NT2/D1 (cell line): ENCODE data around the gene SLC1A7.

ENCODE experiments used
- DNase-seq: peaks from one replicate; pipeline ENCODE4 v3.0.0-alpha.2; 2011; ENCODE audit warnings: low read depth, low spot score
- H3K27me3 ChIP-seq: 2 replicates; pipeline ENCODE4 v1.6.0; 2011; ENCODE audit warnings: mild to moderate bottlenecking; ENCODE audit not compliant: insufficient read length, insufficient read depth
- H3K36me3 ChIP-seq: 2 replicates; pipeline ENCODE4 v1.6.1; 2011; ENCODE audit warnings: mild to moderate bottlenecking, low read length, mixed read lengths; ENCODE audit not compliant: insufficient read depth, insufficient read length
- H3K4me1 ChIP-seq: 2 replicates; pipeline ENCODE4 v1.5.1; 2011; ENCODE audit not compliant: insufficient read depth, insufficient read length
- H3K4me3 ChIP-seq: 2 replicates; pipeline ENCODE4 v1.5.1; 2011; ENCODE audit warnings: low read depth; ENCODE audit not compliant: insufficient read length
- H3K9ac ChIP-seq: 2 replicates; pipeline ENCODE4 v1.6.0; 2011; ENCODE audit warnings: low read depth; ENCODE audit not compliant: insufficient read length
- H3K9me3 ChIP-seq: 2 replicates; pipeline ENCODE4 v1.5.1; 2011; ENCODE audit warnings: mild to moderate bottlenecking, low read length; ENCODE audit not compliant: insufficient read depth
- SUZ12 ChIP-seq: IDR thresholded peaks from 2 replicates; pipeline ENCODE4 v1.6.1; 2011; ENCODE audit not compliant: insufficient read length, insufficient read depth; ENCODE audit errors: extremely low read depth
- YY1 ChIP-seq: IDR thresholded peaks from 2 replicates; pipeline ENCODE4 v1.6.1; 2011; ENCODE audit not compliant: insufficient read length, insufficient read depth
- ZNF274 ChIP-seq: IDR thresholded peaks from 2 replicates; pipeline ENCODE4 v1.6.1; 2011; ENCODE audit warnings: mild to moderate bottlenecking, low read depth, low read length

Gene SLC1A7

GRCh38 chr1:53043271-53043670, 99.2 kb downstream of the SLC1A7 start:
- Histone ChIP-seq H3K9ac (no peak overlapping the region), H3K27me3 (no peaks in the 10 kb centered on the region), H3K4me3 (no peak overlapping the region), H3K4me1 (no peaks in the 10 kb centered on the region), H3K36me3 (peaks cover 19% of the 10 kb centered on the region), H3K9me3 (no peaks in the 10 kb centered on the region)
- DNase-seq: no peak
- TF ChIP-seq YY1 (no peak), ZNF274 (no peak), SUZ12 (no peak)

GRCh38 chr1:53038566-53038965, 103.9 kb downstream of the SLC1A7 start:
- Histone ChIP-seq H3K4me1 (no peaks in the 10 kb centered on the region), H3K27me3 (no peaks in the 10 kb centered on the region), H3K9ac (no peak overlapping the region), H3K4me3 (no peak overlapping the region), H3K9me3 (no peaks in the 10 kb centered on the region), H3K36me3 (peaks cover 14% of the 10 kb centered on the region)
- DNase-seq: no peak
- TF ChIP-seq YY1 (no peak), SUZ12 (no peak), ZNF274 (no peak)
